ENCODE data around the gene EEF2KMT. TPM values are rescaled to one million over a fixed set of nuclear protein-coding genes. Genes with fewer than 3 reads are reported as not detected.

Gene EEF2KMT
- total and polyA plus RNA-seq, 9 of the 15 experiments (the other 6 are each of a cell fraction or from before 2014, with no cell fraction given), result 4.2 to 22.7 (median 12.8) TPM

GRCh38 chr16:5071681-5072333, 25.8 kb downstream of the EEF2KMT start, which contains the start of gene ALG1 (continued):
- TF ChIP-seq, protein P1, sequence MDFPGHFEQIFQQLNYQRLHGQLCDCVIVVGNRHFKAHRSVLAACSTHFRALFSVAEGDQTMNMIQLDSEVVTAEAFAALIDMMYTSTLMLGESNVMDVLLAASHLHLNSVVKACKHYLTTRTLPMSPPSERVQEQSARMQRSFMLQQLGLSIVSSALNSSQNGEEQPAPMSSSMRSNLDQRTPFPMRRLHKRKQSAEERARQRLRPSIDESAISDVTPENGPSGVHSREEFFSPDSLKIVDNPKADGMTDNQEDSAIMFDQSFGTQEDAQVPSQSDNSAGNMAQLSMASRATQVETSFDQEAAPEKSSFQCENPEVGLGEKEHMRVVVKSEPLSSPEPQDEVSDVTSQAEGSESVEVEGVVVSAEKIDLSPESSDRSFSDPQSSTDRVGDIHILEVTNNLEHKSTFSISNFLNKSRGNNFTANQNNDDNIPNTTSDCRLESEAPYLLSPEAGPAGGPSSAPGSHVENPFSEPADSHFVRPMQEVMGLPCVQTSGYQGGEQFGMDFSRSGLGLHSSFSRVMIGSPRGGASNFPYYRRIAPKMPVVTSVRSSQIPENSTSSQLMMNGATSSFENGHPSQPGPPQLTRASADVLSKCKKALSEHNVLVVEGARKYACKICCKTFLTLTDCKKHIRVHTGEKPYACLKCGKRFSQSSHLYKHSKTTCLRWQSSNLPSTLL (IDR thresholded peaks at IDR 0.05), result no peak
- peak; percentile 76 for TF ChIP-seq RBBP5 (IDR thresholded peaks at IDR 0.05; ENCODE audit: borderline replicate concordance, insufficient read depth, low read length, poor library complexity, severe bottlenecking)
- TF ChIP-seq CREB3L1 (IDR thresholded peaks at IDR 0.05; ENCODE audit: borderline replicate concordance, low read depth), result peak; percentile 81
- peak; percentile 75 for TF ChIP-seq EGR1 (conservative IDR thresholded peaks at IDR 0.05)
- peak; percentile 30 for TF ChIP-seq MXD1 (CRISPR knock-in tag; IDR thresholded peaks at IDR 0.05; ENCODE audit: borderline replicate concordance, poor library complexity, severe bottlenecking)
- TF ChIP-seq IRF2 (CRISPR knock-in tag; IDR thresholded peaks at IDR 0.05), result no peak
- TF ChIP-seq CC2D1A (IDR thresholded peaks at IDR 0.05), result no peak
- no peak for TF ChIP-seq E4F1 (CRISPR knock-in tag; IDR thresholded peaks at IDR 0.05; ENCODE audit: borderline replicate concordance)
- no peak for TF ChIP-seq SETDB1 (IDR thresholded peaks at IDR 0.05; ENCODE audit: low read length)
- TF ChIP-seq TBP (optimal IDR thresholded peaks at IDR 0.05; ENCODE audit: low read depth, low read length), result peak; percentile 91
- no peak for TF ChIP-seq ARID3B (CRISPR knock-in tag; IDR thresholded peaks at IDR 0.05; ENCODE audit: borderline replicate concordance)
- TF ChIP-seq, protein P2, sequence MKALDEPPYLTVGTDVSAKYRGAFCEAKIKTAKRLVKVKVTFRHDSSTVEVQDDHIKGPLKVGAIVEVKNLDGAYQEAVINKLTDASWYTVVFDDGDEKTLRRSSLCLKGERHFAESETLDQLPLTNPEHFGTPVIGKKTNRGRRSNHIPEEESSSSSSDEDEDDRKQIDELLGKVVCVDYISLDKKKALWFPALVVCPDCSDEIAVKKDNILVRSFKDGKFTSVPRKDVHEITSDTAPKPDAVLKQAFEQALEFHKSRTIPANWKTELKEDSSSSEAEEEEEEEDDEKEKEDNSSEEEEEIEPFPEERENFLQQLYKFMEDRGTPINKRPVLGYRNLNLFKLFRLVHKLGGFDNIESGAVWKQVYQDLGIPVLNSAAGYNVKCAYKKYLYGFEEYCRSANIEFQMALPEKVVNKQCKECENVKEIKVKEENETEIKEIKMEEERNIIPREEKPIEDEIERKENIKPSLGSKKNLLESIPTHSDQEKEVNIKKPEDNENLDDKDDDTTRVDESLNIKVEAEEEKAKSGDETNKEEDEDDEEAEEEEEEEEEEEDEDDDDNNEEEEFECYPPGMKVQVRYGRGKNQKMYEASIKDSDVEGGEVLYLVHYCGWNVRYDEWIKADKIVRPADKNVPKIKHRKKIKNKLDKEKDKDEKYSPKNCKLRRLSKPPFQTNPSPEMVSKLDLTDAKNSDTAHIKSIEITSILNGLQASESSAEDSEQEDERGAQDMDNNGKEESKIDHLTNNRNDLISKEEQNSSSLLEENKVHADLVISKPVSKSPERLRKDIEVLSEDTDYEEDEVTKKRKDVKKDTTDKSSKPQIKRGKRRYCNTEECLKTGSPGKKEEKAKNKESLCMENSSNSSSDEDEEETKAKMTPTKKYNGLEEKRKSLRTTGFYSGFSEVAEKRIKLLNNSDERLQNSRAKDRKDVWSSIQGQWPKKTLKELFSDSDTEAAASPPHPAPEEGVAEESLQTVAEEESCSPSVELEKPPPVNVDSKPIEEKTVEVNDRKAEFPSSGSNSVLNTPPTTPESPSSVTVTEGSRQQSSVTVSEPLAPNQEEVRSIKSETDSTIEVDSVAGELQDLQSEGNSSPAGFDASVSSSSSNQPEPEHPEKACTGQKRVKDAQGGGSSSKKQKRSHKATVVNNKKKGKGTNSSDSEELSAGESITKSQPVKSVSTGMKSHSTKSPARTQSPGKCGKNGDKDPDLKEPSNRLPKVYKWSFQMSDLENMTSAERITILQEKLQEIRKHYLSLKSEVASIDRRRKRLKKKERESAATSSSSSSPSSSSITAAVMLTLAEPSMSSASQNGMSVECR (CRISPR knock-in tag; IDR thresholded peaks at IDR 0.05), result peak; percentile 41; the same call in 1 of the 2 replicates
- peak; percentile 99 for TF ChIP-seq C11orf30 (IDR thresholded peaks at IDR 0.05; ENCODE audit: low read depth)

Measured in K562 (cell line).